Measurements from ENCODE around the gene GABBR2. TPM values are rescaled to one million over a fixed set of nuclear protein-coding genes. Genes with fewer than 3 reads are reported as not detected.

The GABBR2 gene
- total RNA-seq, 1 experiment from 2014 or later: not detected

DNA sequence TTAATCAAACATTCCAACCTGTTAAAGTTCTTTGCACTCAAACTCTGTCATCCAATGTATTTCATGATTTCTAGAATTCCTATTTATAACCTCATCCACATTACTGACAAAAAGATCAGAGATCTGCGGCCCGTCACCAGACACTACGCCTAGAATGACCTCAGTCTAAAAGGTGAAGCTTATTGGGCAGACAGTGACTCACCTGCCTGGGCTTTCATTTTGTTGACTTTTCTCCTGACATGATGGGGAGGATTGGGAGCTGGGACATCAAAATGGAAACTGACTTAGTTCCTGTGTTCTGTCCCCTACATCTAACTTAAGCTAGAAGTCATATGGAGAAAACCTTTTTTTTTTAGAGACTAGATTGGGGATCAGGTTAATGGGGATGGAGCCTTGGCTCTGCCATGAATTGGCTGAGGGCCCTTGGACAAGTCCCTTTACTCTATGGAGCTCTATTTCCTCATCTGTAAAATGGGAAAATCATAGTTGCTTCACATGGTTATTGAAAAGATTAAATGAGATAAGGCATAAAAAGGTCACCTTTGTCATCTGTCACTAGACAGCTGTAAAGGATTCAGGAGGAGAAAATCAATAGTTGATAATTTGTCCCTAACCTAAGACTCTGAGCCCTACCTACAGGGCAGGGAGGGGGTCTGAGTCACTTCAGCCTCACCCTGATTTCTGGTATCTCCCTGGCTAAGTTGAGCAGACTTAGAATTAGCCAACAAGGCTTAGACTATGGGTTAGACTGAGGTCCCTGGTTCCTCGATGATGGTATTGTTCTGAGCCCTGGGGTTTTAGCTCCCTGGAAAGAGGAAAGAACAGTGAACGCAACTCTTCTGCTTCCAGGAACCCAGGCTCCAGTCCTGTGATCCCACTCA lies 228.5 kb downstream of the GABBR2 start:
- TF ChIP-seq EZH2 (IDR thresholded peaks at IDR 0.05; ENCODE audit: borderline replicate concordance, low read depth, low read length, poor library complexity, severe bottlenecking) (no peak), CTCF (conservative IDR thresholded peaks at IDR 0.05; ENCODE audit: low read depth, low read length) (no peak)
- ChIA-PET CTCF (no interaction called here), POLR2A (ENCODE audit: low non-redundant PET) (no interaction called here)
- DNase-seq (ENCODE audit: low spot score): no peak
- H3K36me3 ChIP-seq (ENCODE audit: insufficient read depth, low read length, poor library complexity, severe bottlenecking): no peaks in the 10 kb centered on the region
- intact Hi-C loops (cut with micrococcal nuclease; ENCODE audit: unreplicated experiment): no loop called here
- H3K4me3 ChIP-seq (ENCODE audit: low read depth, low read length, poor library complexity, severe bottlenecking): no peak overlapping the region
- peaks cover 19% of the 10 kb centered on the region for H3K27me3 ChIP-seq (replicated peaks; ENCODE audit: insufficient read depth, low read depth, low read length, poor library complexity)
- no peaks in the 10 kb centered on the region for H3K4me1 ChIP-seq (ENCODE audit: insufficient read depth, low read length, poor library complexity, severe bottlenecking)
- no TSS peak for BruUV-seq (replicated peaks)
- H3K27ac ChIP-seq (ENCODE audit: low read depth, low read length, poor library complexity, severe bottlenecking): no peak overlapping the region
- H3K9me3 ChIP-seq (ENCODE audit: low read depth, low read length, poor library complexity, severe bottlenecking): no peaks in the 10 kb centered on the region

DNA sequence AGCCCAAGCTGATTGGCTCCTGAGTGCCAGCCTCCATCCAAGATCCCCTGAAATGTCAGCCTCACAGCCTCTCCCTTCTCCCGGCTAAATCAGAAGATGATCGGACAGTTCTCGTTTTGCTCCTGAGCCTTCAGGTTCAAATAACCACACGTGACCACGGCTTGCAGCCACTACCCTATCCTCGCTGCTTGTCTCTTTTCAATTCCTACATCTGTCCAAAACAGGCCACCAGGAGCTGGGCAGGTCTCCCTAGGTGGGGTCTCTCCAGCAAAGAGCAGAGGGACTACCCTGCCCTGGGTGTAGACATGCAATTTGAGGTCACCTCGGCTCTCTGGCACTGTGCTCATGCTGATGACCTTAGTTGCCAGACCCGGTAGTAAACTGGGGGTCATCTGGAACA lies 229.3 kb downstream of the GABBR2 start:
- ChIA-PET POLR2A (ENCODE audit: low non-redundant PET) (no interaction called here), CTCF (no interaction called here)
- intact Hi-C loops (cut with micrococcal nuclease; ENCODE audit: unreplicated experiment): no loop called here
- no peaks in the 10 kb centered on the region for H3K4me1 ChIP-seq (ENCODE audit: insufficient read depth, low read length, poor library complexity, severe bottlenecking)
- H3K9me3 ChIP-seq (ENCODE audit: low read depth, low read length, poor library complexity, severe bottlenecking): no peaks in the 10 kb centered on the region
- TF ChIP-seq EZH2 (IDR thresholded peaks at IDR 0.05; ENCODE audit: borderline replicate concordance, low read depth, low read length, poor library complexity, severe bottlenecking): no peak
- TF ChIP-seq CTCF (conservative IDR thresholded peaks at IDR 0.05; ENCODE audit: low read depth, low read length): no peak
- DNase-seq (ENCODE audit: low spot score): no peak
- H3K27ac ChIP-seq (ENCODE audit: low read depth, low read length, poor library complexity, severe bottlenecking): no peak overlapping the region
- BruUV-seq (replicated peaks): no TSS peak
- H3K36me3 ChIP-seq (ENCODE audit: insufficient read depth, low read length, poor library complexity, severe bottlenecking): no peaks in the 10 kb centered on the region
- H3K4me3 ChIP-seq (ENCODE audit: low read depth, low read length, poor library complexity, severe bottlenecking): no peak overlapping the region
- peaks cover 15% of the 10 kb centered on the region for H3K27me3 ChIP-seq (replicated peaks; ENCODE audit: insufficient read depth, low read depth, low read length, poor library complexity)

DNA sequence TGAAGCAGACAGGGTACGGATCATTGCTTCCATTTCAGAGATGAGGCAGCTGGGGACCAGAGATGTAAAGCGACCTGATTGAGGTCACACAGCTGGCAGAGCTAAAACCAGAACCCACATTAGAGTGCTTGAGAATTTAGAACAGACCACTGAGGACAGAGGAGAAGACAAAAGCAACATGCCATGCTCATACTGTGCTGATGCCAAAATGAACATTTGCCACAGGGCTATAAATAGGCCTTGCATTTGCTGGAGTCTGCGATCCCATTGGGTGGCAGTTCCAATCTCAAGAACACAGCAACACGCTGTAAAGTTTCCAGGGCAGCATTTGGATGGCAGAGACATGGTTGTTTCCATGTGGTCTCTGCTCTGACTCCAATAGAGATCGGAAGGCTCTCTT lies 230.9 kb downstream of the GABBR2 start:
- CTCF ChIA-PET: no interaction called here
- Histone ChIP-seq H3K9me3 (ENCODE audit: low read depth, low read length, poor library complexity, severe bottlenecking) (no peaks in the 10 kb centered on the region), H3K4me1 (ENCODE audit: insufficient read depth, low read length, poor library complexity, severe bottlenecking) (no peaks in the 10 kb centered on the region), H3K27ac (ENCODE audit: low read depth, low read length, poor library complexity, severe bottlenecking) (no peak overlapping the region), H3K4me3 (ENCODE audit: low read depth, low read length, poor library complexity, severe bottlenecking) (no peak overlapping the region), H3K36me3 (ENCODE audit: insufficient read depth, low read length, poor library complexity, severe bottlenecking) (no peaks in the 10 kb centered on the region), H3K27me3 (replicated peaks; ENCODE audit: insufficient read depth, low read depth, low read length, poor library complexity) (peaks cover 8% of the 10 kb centered on the region)
- POLR2A ChIA-PET (ENCODE audit: low non-redundant PET): interaction anchor here (0.5 kb wide), 1 partner anchor 612 kb away, joined by 4 read pairs; no protein-coding TSS in a partner anchor
- DNase-seq (ENCODE audit: low spot score): no peak
- TF ChIP-seq CTCF (conservative IDR thresholded peaks at IDR 0.05; ENCODE audit: low read depth, low read length) (no peak), EZH2 (IDR thresholded peaks at IDR 0.05; ENCODE audit: borderline replicate concordance, low read depth, low read length, poor library complexity, severe bottlenecking) (no peak)
- no TSS peak for BruUV-seq (replicated peaks)
- intact Hi-C loops (cut with micrococcal nuclease; ENCODE audit: unreplicated experiment): no loop called here

All from A673 (cell line).